HL-60 (cell line): Measurements from ENCODE around the gene MICAL2.

Experiments used
- CTCF ChIP-seq: IDR thresholded peaks from one replicate; pipeline ENCODE4 v1.5.1; 2011; ENCODE audit warnings: low read length, control low read depth, inconsistent platforms; ENCODE audit not compliant: insufficient read depth
- POLR2AphosphoS5 ChIP-seq: IDR thresholded peaks from 2 replicates; pipeline ENCODE4 v1.6.1; 2012; ENCODE audit warnings: low read depth
- TF ChIP-seq, protein P1 (sequence below): IDR thresholded peaks from 2 replicates; pipeline ENCODE4 v1.6.1; 2012; ENCODE audit warnings: low read depth; ENCODE audit not compliant: insufficient replicate concordance

- TF ChIP-seq CTCF (no peak), POLR2AphosphoS5 (no peak)
- TF ChIP-seq, protein P1, sequence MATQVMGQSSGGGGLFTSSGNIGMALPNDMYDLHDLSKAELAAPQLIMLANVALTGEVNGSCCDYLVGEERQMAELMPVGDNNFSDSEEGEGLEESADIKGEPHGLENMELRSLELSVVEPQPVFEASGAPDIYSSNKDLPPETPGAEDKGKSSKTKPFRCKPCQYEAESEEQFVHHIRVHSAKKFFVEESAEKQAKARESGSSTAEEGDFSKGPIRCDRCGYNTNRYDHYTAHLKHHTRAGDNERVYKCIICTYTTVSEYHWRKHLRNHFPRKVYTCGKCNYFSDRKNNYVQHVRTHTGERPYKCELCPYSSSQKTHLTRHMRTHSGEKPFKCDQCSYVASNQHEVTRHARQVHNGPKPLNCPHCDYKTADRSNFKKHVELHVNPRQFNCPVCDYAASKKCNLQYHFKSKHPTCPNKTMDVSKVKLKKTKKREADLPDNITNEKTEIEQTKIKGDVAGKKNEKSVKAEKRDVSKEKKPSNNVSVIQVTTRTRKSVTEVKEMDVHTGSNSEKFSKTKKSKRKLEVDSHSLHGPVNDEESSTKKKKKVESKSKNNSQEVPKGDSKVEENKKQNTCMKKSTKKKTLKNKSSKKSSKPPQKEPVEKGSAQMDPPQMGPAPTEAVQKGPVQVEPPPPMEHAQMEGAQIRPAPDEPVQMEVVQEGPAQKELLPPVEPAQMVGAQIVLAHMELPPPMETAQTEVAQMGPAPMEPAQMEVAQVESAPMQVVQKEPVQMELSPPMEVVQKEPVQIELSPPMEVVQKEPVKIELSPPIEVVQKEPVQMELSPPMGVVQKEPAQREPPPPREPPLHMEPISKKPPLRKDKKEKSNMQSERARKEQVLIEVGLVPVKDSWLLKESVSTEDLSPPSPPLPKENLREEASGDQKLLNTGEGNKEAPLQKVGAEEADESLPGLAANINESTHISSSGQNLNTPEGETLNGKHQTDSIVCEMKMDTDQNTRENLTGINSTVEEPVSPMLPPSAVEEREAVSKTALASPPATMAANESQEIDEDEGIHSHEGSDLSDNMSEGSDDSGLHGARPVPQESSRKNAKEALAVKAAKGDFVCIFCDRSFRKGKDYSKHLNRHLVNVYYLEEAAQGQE, result no peak
These were observed 38.8 kb upstream of the MICAL2 start for GRCh38 chr11:12071574-12071973.
